ENCODE results near the gene PRSS57.

DNA sequence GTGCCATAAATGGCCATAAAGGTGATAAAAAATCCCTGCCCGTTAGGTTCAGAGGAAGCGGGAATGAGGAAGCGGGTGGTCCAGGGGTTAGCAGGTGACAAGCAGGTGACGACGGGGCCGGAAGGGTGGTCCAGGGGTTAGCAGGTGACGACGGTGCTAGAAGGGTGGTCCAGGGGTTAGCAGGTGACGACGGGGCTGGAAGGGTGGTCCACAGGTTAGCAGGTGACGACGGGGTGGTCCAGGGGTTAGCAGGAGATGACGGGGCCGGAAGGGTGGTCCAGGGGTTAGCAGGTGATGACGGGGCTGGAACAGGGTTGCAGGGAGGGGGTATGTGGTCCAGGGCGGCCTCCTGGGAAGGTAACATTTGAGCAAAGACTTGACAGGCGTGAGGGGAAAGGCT lies 6.3 kb downstream of the PRSS57 start:
- TF ChIP-seq, protein P1, sequence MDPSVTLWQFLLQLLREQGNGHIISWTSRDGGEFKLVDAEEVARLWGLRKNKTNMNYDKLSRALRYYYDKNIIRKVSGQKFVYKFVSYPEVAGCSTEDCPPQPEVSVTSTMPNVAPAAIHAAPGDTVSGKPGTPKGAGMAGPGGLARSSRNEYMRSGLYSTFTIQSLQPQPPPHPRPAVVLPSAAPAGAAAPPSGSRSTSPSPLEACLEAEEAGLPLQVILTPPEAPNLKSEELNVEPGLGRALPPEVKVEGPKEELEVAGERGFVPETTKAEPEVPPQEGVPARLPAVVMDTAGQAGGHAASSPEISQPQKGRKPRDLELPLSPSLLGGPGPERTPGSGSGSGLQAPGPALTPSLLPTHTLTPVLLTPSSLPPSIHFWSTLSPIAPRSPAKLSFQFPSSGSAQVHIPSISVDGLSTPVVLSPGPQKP (IDR thresholded peaks at IDR 0.05; ENCODE audit: borderline replicate concordance, low read depth, low read length), result no peak
- TF ChIP-seq, protein P2, sequence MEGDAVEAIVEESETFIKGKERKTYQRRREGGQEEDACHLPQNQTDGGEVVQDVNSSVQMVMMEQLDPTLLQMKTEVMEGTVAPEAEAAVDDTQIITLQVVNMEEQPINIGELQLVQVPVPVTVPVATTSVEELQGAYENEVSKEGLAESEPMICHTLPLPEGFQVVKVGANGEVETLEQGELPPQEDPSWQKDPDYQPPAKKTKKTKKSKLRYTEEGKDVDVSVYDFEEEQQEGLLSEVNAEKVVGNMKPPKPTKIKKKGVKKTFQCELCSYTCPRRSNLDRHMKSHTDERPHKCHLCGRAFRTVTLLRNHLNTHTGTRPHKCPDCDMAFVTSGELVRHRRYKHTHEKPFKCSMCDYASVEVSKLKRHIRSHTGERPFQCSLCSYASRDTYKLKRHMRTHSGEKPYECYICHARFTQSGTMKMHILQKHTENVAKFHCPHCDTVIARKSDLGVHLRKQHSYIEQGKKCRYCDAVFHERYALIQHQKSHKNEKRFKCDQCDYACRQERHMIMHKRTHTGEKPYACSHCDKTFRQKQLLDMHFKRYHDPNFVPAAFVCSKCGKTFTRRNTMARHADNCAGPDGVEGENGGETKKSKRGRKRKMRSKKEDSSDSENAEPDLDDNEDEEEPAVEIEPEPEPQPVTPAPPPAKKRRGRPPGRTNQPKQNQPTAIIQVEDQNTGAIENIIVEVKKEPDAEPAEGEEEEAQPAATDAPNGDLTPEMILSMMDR (conservative IDR thresholded peaks at IDR 0.05; ENCODE audit: low read depth, low read length), result no peak
- TF ChIP-seq RFX5 (IDR thresholded peaks at IDR 0.05; ENCODE audit: low read depth, low read length) (no peak), CEBPB (IDR thresholded peaks at IDR 0.05; ENCODE audit: low read depth, low read length) (no peak), CHD1 (IDR thresholded peaks at IDR 0.05; ENCODE audit: low read depth, low read length) (no peak), POLR2A (IDR thresholded peaks at IDR 0.05; ENCODE audit: low read depth, low read length) (no peak), BHLHE40 (IDR thresholded peaks at IDR 0.05; ENCODE audit: low read depth, low read length) (no peak), SMC3 (IDR thresholded peaks at IDR 0.05; ENCODE audit: low read depth, low read length) (no peak)

Data from IMR-90 (cell line).